ENCODE data around the gene SH2D3C.
"Not testable (repeated sequence)": the region's sequence is repeated elsewhere in the genome, so short reads cannot be mapped to it uniquely, and the experiment has no call there.

SH2D3C gene

GRCh38 chr9:127785023-127785932 is 6.8 kb upstream of the SH2D3C start:
- peak; percentile 79 to 84 for DNase-seq (ENCODE audit: low read depth in 2 of 2)

DNA sequence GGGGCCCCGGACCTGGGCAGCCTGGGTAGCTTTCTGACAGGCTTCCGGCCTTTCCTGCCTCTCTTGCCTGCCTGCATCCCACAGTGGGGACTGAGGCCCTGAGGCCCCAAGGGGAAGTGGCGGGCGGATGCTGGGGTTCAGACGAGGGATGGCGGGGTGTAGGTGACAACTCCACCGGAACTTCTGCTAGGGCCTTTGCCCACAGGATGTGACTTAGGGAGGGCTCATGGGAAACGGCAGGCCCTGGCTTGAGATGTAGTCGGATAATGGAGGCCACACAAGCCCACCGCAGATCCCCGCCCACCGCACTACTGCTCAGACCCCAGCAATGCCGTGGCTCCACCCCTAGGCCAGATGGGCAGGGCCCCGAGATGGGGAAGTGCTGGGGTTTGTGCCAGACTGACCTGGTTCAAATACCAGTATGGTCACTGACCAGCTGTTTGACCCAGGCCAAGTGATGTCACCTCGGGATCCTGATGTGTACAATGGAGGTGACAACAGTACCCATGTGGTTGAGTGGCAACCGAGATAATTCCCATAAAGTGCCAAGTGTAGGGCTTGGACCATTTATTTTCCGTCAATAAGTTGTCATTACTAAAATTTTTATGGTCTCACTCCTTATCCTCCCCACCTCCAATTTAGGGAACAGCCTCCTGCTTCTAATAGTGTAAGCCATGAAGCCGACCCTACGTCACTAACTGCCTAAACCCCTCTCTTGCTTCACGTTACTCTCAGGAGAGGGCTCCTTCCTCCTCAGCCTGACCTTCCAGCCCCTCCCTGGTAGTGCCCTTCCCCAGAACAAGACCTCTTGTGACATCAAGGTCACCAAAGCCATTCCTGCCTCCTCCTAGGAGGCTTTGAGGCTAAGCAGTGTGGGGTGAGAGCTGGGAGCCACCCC is 4.9 kb upstream of the SH2D3C start:
- DNase-seq (ENCODE audit: low read depth in 2 of 2): peak; percentile 73 to 77

DNA sequence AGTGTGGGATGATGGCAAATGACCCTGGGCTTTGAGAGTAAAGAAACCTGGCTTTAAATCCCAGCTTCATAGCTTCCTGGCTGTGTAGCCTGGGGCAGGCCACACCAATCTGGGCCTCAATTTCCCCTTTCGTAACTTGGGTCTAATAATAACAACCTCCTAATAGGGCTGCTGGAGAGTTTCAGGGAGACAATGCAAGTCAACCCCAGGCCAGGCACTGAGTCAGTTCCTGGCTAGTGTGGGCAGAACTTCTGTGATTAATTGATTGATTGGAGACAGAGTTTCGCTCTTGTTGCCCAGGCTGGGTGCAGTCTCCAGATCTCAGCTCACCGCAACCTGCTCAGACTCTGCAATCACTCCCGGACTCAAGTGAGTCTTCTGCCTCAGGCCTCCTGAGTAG is 3.3 kb upstream of the SH2D3C start:
- no peak for DNase-seq (ENCODE audit: low read depth in 2 of 2)

DNA sequence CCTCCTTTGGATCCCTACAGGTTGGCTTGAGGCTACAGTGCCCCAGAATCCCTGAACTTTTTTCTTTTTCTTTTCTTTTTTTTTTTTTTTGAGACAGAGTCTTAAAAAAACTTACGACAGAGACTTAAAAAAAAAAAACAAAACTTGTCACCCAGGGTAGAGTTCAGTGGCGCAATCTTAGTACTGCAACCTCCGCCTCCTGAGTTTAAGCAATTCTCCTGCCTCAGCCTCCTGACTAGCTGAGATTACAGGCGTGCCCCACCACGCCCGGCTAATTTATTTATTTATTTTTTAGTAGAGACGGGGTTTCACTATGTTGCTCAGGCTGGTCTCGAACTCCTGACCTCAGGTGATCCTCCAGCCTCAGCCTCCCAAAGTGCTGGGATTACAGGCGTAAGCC is 2.4 kb upstream of the SH2D3C start:
- DNase-seq (ENCODE audit: low read depth in 2 of 2): not testable (repeated sequence)

GRCh38 chr9:127780126-127780885 is 1.8 kb upstream of the SH2D3C start:
- no peak for DNase-seq (ENCODE audit: low read depth in 2 of 2)

GRCh38 chr9:127779136-127779981 is 893 bp upstream of the SH2D3C start:
- DNase-seq (ENCODE audit: low read depth in 2 of 2): peak in 1 of 2 donors; percentile 44

GRCh38 chr9:127777368-127777980 is 992 bp downstream of the SH2D3C start:
- DNase-seq (ENCODE audit: low read depth in 2 of 2): no peak

GRCh38 chr9:127776924-127777289 is 1.6 kb downstream of the SH2D3C start:
- no peak for DNase-seq (ENCODE audit: low read depth in 2 of 2)

GRCh38 chr9:127776195-127776923 is 2.1 kb downstream of the SH2D3C start:
- peak; percentile 57 to 62 for DNase-seq (ENCODE audit: low read depth in 2 of 2)

GRCh38 chr9:127773981-127774380 is 4.5 kb downstream of the SH2D3C start:
- DNase-seq (ENCODE audit: low read depth in 2 of 2): no peak

DNA sequence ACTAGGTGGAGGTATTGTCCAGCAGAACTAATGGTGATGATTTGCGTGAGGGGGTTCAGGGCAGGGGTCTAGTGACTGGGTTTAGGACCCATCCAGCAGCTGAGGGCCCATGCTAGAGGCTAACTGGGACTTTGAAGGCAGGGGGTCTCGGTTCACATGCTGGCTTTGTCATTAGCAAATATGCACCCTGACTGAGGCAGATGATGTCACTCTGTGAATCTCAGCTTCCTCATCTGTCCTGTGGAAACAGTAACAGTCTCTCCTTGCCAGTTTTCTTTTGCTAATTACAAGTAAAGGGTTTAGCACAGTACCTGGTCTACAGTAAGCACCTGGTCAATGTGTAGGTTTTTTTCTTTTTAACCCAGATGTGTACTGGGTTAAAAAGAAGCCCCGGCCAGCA is 5.2 kb downstream of the SH2D3C start:
- no peak for DNase-seq (ENCODE audit: low read depth in 2 of 2)

DNA sequence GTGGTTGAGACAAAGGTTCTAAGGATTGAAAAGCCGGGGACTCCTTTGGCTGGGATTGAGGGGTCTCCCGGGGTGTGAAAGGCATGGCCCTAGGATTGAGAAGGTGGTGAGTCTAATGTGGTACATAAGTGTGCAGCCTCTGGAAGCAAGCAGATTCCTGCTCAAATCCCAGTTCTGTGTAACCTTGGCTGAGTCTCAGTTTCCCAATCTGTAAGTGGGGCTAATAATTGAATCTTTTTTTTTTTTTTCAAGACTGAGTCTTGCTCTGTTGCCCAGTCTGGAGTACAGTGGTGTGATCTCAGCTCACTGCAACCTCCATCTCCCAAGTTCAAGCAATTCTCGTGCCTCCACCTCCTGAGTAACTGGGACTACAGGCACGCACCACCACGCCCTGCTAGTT is 5.9 kb downstream of the SH2D3C start:
- no peak for DNase-seq (ENCODE audit: low read depth in 2 of 2)

DNA sequence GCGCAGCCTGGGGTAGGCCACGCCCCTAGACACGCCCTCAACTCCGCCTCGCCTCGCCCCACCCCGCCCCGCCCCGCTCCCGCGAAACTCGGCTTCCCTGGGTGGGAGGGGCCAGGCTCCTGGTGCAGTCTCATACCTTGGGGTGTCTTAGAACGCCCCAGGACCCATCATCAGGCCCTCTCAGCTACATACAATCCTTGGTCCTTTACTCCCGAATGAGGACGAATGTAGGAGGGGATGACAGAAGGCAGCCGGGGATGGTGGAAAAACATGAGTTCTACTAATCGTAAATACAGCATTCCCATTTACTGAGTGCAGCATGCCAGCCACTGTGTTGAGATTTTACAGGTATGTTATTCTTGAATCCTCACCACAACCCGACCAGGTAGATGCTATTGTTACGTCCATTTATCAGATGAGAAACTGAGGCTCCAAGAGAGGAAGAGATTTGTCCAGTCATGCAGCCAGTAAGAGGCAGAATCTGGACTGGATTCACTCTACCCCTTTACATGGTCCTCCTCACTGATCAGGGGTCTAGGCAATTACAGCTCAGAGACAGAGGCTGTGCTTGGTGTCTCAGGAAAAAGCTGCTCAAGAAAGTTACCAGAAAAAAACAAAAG is 6.8 kb downstream of the SH2D3C start:
- DNase-seq (ENCODE audit: low read depth in 2 of 2): no peak

DNA sequence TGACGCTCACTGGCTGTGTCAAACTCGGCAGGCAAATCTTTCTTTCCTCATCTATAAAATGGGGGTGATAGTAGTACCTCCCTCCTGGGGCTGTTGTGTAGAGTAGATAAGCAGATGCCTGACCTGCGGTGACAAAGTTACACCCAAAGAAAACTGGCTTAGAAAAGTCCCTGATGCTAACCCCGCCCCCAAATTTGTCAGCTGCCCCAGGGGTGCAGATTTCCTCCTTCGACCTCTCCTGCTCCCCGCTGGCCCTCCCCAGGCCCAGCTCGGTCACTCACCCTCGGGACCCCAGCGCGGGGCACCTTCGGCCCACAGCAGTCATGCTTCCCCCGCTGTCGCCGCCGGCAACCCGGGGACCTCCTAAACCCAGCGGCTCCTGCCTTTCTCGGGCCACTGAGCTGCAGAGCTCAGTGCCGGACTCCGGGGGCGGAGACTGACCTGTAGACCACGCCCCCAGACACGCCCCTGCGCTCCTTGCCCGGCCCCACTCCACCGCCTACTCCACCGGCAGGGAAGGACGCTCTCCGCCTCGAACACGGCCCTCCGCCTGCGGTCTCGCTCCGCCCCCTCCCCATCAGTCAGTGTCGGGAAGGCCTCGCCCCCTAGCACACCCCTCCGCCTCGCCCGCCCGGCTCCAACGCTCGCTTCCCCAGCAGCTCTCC is 7.4 kb downstream of the SH2D3C start:
- peak; percentile 96 for DNase-seq (ENCODE audit: low read depth in 2 of 2)

DNA sequence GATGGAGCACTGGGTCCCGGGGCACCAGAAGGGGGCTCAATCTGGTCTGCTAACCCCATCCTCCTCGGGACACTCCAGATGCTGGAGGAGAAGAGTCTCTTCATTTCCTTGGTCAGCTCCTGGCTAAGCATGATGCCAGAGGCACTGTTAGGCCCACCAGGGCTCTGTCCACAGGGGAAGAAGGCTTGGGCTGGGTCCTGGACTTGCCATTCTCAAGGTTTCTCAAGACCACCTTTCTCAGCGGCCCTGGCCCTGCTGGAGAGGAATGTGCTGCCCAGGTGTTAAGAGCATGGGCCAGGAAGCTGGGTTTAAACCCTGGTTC is 7.9 kb downstream of the SH2D3C start:
- no peak for DNase-seq (ENCODE audit: low read depth in 2 of 2)

GRCh38 chr9:127769929-127770582 is 8.4 kb downstream of the SH2D3C start:
- DNase-seq (ENCODE audit: low read depth in 2 of 2): no peak

DNA sequence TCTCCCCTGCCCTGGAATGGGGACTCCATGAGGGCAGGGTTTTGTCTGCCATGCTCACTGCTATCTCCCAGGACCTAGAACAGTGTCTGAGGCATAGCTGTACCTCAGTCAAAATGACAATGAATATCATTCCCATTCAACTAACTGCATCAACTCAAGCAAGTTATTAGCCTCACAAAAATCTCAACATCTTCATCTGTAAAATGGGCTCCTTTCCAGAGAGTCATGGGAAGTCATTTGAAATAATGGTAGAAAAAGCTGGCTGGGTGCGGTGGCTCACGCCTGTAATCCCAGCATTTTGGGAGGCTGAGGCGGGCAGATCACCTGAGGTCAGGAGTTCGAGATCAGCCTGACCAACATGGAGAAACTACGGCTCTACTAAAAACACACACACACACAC is 9.4 kb downstream of the SH2D3C start:
- no peak for DNase-seq (ENCODE audit: low read depth in 2 of 2)

DNA sequence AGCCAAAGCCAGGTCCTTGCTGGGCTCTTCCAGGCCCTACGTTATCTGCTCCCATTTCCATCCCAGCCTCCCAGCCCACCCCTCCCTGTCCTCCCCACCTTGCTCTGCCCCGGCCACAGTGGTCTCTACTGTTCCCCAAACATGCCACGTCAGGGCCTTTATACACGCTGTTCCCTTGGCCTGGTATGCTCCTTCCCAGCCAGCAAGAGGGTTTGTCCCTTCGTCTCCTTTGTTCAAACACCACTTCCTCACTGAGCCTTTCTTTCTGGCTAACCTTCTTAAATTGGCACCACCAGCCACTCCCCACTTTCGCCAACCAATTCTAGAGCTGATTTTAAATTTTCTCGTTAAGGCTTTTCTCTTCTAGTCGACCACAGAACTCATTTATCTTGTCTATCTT is 9.8 kb downstream of the SH2D3C start:
- DNase-seq (ENCODE audit: low read depth in 2 of 2): no peak

All from stimulated activated CD8-positive, alpha-beta memory T cell treated with anti-CD3 and anti-CD28 coated beads, Interleukin-2, amount 100 ng/mL, for 48 hours (primary cell).